Esophagus mucosa (tissue), 1 donor: Measurements from ENCODE around the gene NECAB3. TPM values are rescaled to one million over a fixed set of nuclear protein-coding genes. Genes with fewer than 3 reads are reported as not detected.

Experiments used
- ATAC-seq: fragments of 200-7000 bp; cut with Tn5 transposase; one replicate; pipeline ENCODE4 v1.9.1; 2020
- total RNA-seq: library from RNA; stranded (reverse); gene quantifications from one replicate; pipeline ENCODE4 v1.2.4, GENCODE V29; 2023
- donor health status: DM: yes; HTN: yes; CAD: no.

The NECAB3 gene
- total RNA-seq, 1 donor from 2014 or later, result 8.0 TPM

DNA sequence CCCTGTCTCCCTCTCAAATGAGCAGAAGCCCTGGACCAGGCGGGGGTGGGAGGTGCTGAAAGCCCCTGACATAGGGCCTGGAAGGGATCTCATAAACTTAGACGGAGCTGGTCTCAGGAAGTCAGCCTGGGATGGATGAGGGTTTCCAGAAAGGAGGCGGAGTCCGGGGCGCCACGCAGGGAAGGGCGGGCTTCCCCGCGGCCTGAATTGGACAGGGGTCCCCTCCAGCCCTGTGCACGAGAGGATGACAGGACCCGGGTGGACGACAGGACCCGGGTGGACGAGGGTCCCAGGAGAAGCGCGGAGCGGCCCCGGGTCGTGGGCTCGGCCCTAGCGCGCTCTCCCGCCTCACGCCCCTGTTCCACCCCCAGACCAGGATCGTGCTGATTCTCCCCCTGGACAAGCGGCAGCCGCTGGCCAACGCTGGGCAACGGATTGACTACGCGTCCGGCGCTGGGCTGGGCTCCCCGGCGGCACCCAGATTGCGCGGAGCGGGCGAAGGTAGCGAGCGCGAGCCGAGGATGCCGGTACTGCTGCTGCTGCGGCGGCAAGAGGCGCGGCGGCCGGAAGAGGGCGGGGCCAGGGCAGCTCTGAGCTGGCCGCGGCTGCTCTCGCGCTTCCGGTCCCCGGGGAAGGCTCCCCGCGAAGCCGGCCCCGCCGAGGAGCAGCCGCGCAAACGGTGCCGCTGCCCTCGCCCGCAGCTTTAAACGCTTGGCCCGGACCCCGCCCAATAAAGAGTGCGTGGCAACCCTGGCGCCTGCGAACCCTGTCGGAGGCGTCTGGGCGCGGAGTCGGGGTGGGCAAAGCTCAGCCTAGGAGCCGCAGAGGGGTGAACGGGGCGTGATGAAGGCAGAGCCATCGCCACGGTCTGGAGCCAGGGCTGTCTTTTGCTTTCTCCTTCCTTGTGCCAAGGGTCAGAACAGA is 10.8 kb downstream of the NECAB3 start:
- peak; percentile 64 for ATAC-seq

GRCh38 chr20:33662172-33662571 is 12.1 kb downstream of the NECAB3 start, which contains the start of gene C20orf144:
C20orf144 (plus strand) TSS chr20:33662327; CDS start chr20:33662346, 19 bp downstream.
- ATAC-seq, result no peak

DNA sequence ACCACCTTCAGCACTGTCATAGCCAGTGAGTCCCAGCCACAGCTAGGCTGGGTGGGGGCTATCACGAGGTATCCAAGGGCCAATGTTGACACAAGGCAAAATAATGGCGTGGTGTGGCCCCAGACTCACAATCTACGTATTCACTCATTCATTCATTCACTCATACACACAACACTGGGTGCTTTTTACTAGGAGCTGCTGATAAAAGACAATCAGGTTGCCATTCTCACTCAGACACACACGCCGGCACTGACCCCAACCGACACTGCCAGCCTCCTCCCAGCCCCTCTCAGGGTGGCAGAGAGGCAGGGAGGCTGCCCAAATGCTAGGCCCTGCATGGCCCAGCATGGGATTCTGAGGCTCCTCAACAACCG is 13.6 kb downstream of the NECAB3 start:
- no peak for ATAC-seq

GRCh38 chr20:33660035-33660684 is 14.1 kb downstream of the NECAB3 start:
- ATAC-seq, result no peak

DNA sequence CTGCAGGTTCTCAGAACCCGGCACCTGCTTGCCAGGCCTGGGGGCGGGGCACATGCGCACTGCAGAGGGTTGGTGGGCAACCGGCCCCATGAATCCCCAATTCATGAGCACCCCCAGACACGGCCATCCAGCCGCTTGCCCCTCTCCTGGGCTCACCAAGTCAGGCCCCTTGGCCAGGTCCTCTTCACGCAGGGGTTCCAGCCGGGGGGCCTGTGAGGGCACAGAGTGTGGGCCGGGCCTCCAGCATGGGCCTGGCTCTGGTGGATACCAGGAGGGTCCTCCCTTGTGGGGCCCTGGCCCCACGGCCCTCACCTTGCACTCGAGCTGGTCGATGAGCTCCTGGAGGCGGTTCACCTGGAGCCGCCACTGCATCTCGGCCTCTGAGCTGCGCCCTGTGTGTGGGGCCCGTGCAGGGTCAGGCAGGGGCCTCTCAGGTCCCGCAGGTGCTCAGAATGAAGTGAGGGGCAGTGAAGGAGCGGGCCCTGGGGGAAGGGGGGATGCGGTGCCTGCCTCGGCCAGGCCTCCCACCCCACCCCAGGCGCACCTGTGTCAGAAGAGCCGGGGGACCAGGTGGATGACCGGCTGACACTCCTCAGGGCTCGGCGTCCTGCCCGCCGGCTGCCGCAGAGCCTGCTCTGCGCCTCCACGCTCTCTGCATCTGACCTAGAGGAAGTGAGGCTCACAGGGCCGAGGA is 14.7 kb downstream of the NECAB3 start:
- ATAC-seq, result no peak

GRCh38 chr20:33658929-33659328 is 15.3 kb downstream of the NECAB3 start:
- ATAC-seq, result no peak

- no peak for ATAC-seq
These were observed 15.7 kb downstream of the NECAB3 start for GRCh38 chr20:33658510-33658909.

DNA sequence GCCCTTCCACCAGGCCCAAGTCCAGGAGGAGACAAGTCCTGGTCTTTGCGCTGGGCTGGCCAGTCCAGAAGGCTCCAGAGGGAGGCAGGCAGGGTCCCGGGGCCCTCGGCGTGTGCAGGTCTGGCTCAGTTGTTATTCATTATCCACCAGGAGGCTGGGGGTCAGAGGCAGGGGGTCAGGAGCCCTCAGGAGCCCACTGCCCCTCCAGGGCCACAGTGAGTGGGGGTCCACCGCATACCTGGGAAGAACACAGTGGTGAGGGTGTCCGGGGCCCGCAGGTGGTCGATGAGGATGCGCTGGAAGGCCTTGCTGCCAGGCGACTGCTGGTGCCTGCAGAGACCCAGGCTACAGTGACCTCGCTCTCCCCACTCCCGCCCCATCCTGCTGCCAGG is 16.5 kb downstream of the NECAB3 start:
- no peak for ATAC-seq

DNA sequence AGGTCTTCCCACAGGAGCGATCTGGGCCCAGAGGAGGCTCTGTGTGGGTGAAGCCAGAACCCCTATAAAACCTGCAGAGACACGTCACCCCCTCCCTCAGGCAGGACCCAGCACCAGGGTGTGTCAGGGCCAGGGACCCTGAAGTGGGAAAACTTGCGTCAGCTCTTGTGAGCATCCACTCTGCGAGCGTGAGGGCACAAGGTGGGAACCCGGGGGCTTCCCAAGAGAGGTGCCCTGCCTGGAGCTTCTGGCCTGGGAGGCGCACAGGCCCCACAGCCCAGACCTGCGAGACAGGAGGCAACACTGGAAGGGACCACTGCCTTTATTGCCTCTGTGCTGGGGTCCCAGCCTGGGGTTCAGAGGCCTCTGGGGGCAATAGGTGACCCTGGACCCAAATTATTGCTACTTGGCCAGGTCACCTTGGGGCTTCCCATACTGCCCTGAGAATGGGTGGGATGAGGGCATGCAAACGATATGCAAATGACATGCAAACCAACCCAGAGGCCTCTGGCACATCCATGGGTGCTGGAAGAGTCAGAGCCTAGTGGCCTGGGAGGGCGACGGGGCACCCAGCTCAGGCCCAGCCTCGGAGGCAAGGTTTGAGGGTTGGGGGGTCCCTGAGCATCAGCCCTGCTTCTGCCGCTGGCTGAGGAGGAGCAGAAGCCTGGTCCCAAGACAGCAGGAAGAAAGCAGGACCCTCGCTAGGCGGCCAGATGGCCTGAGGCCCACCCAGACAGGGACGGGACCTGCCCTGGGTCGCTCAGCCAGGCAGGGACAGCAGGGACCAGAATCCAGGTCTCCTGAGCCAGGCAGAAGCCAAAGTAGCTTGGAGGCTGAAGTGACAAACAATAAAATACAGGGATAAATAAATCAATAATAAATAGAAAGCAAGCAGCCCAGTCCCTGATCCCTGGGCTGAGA is 17.2 kb downstream of the NECAB3 start:
- no peak for ATAC-seq

DNA sequence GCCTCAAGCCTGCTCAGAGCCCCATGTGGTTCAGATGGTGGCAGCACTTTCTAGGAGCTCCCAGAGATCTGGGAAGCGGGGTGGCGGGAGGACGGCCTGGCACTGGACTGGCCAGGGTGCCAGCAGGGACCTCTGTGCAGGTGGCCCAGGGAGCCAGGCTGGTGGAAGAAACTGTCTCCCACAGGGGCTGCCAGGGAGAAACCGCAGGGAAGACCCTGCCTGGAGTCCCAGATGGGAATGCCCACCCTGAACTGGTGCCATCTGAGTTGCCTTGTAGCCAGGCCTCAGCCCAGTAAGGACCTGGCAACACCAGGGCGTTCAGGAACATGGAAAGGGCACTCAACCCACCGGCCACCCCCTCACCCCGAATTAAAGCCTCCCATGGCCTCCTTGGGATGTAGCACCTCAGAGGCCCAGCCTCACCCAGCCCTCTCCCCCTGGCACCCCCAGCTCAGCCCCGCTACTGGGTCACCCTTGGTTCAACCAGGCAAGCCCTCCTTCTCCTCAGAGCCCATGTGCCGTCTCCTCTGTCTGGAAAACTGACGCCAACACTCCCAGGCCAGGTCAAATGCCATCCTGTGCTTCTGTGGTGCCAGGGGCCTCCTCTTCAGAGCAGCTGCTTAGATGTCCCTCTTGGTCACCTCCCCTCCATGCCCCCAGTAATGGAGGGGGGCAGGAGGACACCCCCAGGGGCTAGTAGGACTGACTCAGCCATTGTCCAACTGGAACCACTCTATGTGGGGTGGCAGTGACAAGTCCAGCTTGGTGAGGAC is 18.0 kb downstream of the NECAB3 start:
- ATAC-seq, result no peak

DNA sequence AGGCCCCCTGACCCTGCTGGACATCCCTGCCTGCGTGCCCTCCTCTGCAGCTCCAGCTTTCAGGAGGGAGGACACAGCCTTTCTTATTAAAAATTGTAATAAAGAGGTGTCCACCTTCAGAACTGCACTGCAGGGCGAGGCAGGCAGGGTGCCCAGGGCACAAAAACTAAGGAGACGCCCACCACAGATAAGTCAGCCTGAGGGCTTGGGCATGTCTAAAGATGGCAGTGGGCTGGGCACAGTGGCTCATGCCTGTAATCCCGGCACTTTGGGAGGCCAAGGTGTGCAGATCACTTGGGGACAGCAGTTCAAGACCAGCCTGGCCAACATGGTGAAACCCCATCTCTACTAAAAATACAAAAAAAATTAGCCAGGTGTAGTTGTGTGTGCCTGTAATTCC is 19.1 kb downstream of the NECAB3 start:
- ATAC-seq, result no peak

- no peak for ATAC-seq
These were observed 19.5 kb downstream of the NECAB3 start for GRCh38 chr20:33654680-33655161.

GRCh38 chr20:33653900-33654596 is 20.2 kb downstream of the NECAB3 start:
- peak; percentile 68 for ATAC-seq

DNA sequence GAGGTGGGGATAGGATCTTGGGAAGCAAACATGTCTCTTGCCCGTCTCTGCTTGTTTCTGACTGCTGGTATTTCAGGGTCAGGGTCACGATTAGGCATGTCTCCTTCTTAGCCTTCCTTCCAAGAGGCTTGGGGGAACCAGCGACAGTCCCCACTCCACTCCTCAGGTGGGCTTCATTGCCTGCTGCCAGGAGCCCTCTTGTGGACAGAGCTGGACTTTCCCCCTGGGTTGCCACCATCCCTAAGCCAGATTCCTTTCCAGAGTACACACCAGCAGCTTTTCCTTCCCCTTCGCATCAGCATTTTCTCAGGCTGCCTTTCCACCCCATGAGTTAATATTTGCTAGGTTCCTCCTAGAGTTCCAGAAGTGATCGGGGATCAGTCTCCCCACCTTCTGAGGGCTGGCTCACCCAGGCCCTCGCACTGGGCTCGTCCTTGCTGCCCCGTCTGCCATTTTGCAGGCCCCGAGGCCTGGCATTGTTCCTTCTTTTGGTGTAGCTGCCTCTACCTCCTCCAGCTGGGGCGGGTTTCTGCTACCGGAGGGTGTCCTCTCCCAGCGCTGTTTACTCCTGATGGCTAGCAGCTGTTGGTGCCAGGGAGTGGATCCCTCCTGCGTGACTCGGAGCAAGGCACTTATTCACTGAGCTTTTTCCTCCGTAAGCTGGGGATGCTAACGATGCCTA is 20.9 kb downstream of the NECAB3 start:
- no peak for ATAC-seq

GRCh38 chr20:33651562-33652048 is 22.6 kb downstream of the NECAB3 start:
- no peak for ATAC-seq

GRCh38 chr20:33650753-33651561 is 23.3 kb downstream of the NECAB3 start:
- ATAC-seq, result peak; percentile 62

GRCh38 chr20:33650111-33650752 is 24.0 kb downstream of the NECAB3 start:
- ATAC-seq, result no peak

- ATAC-seq, result no peak
These were observed 25.0 kb downstream of the NECAB3 start for GRCh38 chr20:33649201-33649681.
